ENCODE results near the gene CRHR1.

CRHR1 gene

DNA sequence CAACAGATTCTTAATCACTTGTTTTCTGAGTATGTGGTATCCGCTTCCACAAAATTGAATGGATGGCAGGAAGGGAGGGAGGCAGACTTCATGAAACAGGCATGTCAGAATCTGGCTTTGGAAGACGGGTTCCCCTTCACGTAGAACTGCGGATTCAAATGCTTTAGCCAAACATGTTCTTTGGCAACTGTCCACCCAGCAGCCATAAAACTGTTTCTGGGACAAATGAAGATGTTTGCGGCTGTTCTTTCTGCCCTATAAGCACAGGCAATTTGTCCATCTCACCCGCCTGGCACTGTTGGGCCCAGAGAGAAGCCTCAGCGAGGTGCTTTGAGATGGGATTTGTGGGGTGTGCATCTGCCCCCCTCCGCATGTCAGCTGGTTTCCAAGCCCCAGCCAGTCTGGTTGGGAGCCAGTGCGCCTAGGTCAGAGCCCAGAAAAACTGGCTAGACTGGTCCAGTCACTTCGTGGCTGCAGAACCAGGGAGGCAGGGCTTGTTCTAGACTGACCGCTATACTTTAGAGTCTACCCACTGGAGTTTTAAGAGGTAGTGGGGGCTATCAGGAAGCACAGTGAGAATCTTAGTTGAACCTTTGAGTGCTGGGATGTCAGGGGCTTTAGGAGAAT lies 6.3 kb downstream of the CRHR1 start:
- no peak for DNase-seq

DNA sequence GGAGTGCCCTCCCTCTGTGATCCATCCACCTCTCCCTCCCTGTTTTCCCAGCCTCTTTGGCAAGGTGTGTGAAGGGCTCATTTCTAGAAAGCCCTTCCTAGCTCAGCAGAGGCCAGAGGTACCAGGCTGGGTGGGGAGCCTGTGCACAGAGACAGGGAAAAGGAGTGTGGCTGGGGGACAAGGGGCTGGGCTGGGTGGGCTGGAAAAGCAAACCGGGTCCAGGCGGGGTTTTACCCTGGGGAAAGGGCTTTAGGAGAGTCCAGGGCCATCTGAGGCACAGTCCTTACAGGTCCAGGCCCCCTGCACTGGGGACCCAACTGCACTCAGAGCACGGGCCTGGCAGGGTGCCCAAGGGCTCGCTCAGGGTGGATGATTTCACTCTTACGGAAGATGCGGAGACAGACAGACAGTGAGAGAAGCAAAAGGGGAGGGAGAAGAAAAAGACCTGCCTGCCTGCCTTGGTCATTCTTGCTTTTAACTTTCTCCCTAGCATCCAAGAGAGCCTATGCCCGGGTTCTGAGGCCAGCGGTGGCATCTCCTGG lies 7.0 kb downstream of the CRHR1 start:
- no peak for DNase-seq

DNA sequence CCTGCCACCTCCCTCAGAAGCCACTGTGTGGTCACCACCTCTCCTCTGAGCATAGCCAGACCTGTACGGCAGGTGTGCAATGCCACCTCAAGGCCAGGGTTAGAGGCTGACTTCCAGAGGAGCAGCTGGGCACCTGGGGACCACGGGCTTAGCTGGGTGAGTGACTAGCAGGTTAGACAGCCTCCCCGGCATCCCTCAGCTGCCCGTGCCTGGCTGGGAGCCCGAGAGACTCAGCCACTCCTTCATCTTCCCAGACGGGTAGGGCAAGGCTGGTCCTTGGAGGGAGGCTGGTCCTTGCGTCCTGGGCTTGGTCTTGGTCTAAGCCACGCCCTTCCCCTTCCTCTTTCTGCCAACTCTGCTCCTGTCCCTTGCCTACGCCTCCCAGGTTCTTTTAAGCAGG lies 7.8 kb downstream of the CRHR1 start:
- DNase-seq: no peak

DNA sequence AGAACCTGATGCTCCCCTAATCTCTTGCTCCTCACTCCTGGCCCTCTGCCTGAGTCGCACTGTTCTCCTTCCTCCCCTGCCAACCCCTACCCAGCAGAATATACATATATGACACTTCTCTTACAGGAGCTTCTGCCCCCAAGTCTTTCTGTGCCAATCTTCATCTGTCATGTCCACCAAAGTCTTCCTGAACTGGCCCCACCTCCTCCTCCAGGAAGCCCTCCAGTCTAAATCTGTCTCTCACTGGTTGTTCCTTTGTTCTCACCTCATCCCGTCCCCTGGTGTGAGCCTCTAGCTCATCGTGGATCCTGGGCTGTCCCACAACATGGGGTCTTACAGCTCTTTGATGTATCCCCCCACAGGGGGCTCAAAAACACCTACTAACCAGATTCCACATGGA lies 8.3 kb downstream of the CRHR1 start:
- DNase-seq: no peak

DNA sequence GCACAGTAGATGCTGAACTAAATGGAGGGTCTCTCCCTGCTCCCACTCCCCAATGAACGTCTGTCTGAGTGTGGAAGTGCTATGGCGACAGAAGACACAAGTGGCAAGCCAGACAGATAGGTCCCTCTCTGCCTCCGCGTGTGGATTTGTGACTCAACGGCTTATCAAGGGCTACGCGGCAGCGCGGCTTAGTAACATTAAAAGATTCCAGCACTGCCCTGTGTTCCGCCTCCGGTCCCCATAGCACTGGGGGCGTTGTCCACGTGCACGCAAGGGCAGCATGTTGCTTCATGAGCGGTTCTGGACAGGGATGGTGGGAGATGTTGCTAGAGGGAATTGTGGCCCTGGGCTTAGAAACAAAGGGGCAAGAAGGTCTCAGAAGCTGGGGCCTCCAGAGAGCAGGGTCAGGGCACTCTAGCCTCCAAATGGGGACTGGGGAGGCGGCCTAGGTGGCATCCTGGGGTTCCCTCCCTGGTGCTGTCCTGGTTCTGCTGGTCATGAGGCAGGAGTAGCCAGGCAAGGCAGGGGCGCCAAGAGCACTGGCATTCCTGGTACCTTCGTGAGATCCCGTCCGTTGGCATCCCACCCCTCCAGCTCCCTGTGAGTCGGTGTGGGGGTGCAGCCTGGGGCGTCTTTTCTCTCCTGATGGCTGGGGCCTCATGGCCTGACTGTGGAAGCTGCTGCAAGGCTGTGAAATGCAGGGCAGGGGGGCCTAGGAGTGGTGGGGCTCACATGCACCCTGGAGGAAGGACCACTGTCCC lies 9.1 kb downstream of the CRHR1 start:
- DNase-seq: no peak

DNA sequence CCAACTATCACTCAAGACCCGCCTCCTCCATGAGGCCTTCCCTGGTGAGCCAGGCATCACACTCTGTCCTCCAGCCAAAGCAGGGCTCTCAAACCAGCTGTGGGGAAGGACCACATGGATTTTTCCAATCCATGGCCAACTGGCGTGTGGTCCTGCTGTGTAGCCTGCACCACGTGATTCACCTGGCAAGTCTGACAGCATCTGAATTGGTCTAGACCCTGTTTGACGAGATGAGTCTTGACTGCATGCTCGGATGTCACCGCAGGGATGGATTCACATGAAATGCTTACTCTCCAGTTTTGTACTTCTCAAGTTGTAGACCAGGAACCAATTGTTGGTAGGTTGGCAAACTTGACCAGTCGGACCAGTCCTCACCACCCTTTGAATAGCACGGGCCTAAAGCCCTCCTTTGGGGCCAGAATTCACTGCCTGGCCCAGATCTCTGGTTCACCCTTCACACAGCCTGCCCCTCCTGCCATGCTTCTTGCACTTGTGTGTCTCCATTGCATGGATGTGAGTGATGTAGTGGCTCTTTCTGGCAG lies 9.9 kb downstream of the CRHR1 start:
- DNase-seq: no peak

DNA sequence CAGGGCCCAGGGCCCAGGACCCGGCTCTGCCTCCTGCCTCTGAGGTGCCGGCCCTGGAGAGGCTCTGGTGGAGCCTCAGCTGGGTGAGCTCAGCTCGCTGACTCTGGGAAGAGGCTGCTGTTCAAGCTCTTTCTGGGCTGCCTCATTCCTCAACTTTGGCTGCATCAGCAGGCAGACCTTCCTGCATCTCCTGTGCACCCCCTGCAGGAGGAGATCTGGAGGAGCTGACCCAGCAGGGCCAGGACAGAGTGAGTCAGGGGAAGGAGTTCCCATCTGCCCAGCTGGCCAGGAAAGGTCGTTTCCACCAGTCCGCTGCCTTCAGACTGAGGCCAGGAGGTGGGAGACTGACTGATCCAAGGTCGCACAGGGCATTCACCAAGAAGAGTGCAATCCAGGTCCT lies 10.7 kb downstream of the CRHR1 start:
- no peak for DNase-seq

DNA sequence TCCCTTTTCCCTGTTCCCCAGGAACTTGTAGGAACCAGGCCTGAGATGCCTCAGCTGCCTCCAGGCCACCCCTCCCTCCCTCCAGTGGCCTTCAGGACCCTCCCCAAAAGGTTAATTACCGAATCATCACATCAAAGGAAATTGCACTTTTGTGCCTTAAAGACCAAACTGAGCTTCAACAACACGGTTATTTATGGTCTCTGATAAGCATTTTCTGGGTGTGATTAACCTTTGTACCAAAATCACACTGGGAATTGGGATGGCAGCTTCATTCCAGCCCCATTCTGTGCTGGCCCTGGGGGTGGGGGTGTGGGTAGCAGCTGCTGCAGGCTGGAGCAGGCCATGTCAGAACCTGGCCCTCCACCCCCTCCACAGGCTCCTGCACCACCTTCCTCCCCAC lies 16.7 kb downstream of the CRHR1 start:
- no peak for DNase-seq

DNA sequence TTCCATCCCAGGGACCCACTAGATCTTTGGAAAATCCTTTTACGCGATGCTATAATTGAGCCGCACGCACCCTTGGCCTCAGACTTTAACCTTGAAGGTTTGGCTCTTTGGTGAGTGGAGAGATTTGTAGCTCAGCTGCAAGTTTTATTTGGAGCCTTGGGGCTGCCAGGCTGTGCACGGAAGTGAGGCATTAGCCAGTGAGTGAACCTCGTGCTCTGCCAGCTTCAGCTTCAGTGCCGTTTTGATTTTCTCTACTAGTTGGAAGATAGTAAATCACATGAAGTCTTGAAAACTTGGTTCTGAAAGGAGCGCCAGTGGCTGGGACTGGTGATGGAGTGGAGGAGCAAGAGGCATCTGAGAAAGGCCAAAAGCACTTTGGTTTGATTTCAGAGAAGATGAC lies 17.3 kb downstream of the CRHR1 start:
- DNase-seq: no peak

DNA sequence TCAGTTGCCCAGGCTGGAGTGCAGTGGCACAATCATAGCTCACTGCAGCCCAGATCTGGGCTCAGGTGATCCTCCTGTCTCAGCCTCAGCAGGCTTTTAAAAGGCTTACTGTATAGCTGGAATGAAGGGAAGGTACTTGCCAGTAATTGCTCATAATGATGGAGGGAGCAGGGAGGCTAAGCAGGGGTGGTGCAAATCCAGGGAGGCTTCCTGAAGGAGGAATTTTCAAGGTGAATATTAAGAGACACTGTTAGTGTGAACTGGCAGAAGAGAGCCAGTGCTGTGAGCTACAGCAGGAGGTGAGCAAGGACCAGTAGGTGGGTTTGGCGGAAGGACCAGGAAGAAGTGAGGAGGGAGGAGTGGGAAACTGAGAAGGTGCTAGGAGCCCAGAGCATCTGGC lies 24.7 kb downstream of the CRHR1 start:
- no peak for DNase-seq

DNA sequence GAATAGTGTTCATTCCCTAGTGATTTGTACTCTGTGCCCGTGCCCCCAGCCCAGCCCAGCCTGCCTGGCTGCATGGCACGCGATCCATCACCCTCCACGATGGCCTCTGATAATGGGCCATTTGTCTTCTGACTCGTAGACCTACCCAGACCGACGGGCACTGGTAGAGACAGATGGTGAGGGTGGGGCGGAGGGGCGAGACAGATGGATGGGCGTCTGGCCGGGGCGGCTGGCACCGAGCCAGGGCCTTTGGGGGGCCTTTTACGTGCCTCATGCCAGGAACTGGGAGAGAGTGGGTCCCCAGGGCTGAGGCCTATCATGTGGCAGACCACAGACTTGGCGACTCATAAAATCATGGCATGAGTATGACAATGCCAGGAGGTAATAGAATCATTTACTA lies 25.4 kb downstream of the CRHR1 start:
- DNase-seq: no peak

DNA sequence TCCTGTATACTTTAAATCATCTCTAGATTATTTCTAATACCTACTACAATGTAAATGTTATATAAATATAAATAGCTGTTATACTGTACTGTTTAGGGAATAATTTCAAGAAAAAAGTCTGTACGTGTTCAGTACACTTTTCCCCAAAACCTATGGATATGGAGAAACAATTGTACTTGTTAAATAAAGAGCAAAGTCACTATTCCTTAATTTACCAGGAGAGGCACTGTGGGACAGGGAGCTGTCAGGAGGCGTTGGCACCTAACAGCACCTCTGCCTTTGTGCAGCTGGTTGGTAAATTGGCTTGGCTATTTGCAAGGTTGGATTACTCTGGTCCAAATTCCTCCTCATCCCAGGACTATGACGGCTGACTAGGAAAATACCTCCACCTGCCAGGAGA lies 28.0 kb downstream of the CRHR1 start:
- DNase-seq: no peak

DNA sequence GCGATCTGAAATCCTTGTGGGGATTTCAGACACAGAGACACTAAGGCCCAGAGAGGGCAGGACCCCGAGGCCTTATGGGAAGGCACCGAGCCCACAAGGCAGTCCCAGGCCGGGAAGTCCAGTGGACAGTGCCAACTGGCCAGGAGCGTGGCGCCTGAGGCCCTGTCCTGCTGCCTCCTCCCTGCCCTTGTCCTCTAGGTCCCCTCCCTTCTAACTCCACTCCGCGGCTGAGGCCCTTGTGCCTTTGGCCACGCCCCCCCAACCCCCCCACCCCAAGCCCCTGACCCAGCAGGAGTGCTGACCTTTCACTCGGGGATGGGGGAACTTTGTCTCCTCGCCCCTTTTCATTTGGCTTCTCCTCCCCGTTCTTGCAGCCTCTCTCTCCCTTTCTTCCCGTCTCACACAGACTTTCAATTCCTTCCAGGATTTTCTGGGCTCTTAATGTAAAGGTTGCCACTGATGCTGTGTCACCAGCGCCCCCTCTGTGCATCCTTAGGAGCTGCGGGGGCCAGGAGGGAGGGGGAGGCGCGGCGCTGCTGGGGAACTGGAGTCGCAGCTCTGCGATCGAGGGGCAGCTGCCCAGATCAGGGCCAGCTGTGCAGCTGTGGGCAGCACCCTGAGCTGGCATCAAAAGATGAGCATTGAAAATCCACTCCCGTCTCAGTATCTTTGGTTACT lies 29.1 kb downstream of the CRHR1 start:
- DNase-seq: no peak

DNA sequence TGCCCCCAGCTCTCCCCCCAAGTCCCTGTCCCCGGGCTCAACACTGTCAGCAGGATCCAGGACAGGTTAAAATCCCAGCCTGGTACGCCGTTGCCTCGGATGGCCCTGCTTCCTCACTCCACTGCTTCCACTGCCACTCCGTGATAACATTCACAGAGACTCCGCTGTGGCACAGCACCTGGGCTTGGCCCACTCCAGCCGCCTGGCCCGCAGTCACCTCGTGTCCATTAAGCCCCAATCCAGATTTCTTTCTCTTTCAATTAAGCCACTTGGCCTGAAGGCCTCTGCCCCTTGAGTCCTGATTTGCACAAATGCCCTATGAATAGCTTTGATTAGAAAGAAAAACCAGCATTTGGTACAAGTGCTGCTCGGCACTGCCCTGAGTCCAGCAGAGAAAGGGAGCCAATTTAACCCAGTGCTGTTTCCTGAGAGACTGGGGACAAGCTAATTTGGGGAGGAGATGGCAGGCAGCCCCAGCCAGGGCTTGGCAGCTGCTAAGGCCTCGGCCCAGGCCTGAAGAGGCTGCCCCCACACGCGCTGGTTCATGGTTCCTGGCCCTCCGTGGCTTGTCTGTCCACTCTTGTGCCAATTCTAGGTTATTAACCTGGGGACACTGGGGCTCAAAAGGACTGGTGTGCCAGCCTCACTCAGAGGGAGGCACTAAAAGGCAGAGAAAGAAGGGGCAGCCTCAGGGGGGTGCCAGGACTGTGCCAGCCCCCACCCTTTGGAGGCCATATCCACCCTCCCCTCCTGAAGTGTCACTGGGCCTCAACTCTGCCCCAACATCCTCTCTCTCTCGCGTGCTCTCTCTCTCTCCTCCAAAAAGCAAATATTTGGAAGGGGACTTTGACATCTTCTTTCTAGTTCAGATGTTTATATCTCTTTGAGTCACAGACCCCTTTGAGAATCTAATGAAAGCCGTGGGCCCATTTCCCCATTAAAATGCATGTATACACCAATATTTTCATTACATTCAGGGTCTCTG lies 30.8 kb downstream of the CRHR1 start:
- no peak for DNase-seq

DNA sequence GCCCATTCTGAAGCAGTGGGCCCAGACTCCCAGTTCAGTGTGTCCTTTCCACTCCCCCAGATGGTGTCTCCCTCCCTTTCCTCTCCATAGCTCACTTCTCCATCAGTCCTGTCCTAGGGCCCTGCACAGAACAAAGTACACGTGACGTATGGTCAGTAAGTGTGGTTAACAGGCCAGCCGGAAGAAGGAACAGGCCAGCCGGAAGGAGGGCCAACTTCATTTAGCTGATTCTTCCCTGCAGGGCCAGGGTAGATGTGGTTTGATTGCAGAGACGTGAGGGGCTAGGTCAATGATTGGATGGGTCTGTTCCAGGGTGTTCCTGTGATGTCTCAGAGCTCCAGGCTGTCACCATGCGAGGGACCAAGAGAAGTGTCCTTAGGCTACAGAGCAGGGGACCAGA lies 31.6 kb downstream of the CRHR1 start:
- no peak for DNase-seq

DNA sequence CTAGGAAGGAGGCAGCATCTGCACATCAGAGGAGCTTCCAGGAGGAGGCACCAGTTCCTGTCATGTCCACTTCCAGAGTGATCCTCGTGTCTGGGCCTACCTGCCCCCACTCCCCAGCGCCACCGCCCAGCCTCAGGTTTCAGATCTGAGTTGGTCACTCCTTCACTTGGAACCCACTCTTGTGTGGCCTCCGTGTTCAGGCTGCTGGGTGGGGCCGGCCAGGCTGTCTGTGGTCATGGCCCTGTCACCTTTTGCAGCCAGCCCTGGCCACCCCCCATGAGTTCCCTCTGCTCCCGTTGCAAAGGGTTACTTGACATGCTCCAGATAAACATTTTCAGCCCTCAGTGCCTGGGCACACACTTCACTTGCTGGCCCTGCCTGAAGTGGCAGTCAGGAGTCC lies 33.9 kb downstream of the CRHR1 start:
- no peak for DNase-seq

DNA sequence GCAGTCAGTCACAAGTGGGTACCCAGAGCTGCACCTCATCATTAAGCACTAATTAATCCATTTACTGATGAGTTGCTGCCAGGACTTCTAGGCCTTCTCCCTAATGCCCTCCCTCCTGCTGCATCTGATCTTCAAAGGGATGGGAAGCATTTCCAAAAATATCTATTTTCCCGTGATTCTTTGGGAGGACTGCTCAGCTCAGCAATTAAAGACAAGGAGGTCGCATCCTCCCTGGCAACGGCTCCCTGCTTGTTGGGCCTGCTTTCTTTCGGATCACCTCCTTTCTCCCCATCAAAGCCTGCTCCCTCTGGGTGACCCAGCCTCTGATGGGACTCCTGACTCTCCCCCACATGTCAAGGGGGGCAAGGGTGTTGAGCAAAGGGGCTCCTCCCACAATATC lies 34.6 kb downstream of the CRHR1 start:
- no peak for DNase-seq

DNA sequence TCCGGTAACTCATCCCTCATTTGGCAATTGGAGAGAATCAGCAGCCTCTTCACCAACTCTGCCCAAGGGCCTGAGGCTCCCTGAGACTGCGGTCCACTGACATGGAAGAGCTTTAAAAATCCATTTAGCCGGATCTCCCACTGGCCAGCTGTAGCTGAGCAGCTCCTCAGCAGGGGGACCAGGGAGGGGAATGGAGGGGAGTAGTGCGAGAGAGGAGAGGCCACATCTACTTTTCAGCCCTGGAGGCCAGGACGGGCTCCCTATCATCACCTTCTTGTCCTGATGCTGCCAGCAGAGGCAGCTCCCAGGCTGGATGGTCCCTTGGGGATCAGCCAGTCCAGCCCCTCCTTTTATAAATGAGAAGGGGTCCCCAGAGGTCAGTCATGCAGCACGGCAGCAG lies 35.5 kb downstream of the CRHR1 start:
- DNase-seq: no peak

DNA sequence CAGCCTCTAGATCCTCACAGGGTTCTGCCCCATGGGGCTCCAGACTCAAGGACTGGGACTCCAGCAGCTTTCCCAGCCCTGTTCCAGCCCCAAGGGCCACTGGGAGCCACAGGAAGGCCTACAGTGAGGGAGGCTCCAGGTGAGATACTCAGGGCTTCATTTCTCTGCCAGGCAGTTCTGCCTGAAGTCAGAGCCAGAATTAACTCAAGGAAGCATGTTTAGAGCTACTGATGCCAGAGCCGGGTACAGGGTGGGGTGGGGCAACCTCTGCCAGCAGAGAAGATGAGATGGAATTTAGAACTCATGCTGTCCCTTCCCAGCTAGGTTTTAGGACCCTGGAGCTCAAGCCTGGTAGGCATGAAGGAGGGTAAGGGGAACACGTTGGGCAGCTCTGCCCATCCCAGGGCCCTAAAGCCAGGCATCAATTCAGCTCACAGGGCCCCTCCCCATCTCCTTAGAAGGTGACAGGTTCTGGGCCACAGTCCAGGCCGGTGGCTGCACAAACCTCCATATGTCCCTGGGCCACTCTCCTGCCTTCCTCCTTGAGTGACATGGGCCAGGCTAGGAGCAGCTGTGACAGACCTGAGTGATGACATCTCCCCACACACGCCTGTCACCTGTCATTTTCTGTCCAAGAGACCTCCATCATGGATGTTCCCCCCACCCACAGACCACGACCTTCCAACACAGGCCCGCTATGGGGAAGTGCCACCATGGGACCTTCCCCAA lies 36.1 kb downstream of the CRHR1 start:
- DNase-seq: no peak

DNA sequence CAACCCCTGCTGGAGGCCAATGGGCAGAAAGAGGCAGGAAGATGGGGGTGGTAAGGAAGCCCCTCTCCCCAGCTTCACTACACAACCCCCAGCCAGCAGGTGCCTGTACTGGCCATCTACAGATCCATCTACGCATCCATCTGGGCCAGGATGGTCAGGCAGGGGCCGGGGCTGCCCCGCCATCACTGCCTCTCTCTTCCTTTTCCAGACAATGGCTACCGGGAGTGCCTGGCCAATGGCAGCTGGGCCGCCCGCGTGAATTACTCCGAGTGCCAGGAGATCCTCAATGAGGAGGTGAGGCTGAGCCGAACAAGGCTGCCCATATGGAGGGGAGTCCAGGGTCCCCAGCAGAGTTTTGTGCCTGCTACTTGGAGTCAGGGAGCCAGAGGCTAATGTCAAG lies 37.0 kb downstream of the CRHR1 start:
- DNase-seq: no peak

DNA sequence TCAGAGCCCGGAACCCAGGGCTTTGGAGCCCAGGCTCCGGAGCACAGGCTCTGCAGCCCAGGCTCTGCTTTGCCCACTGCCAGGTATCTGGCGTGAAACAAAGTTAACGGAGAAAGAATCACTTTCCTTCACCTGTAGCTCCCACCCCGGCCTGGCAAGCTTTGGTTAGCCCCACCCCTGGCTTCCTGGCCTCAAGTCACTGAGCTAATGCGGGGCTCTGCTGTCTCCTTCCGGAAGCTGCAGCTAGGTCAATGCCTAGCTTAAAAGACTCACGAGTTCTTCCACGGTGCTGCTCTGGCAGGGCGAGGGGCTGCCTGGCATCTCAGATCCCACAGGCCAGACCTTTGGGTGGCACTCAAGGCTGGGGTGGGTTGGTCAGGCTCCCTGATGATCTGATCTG lies 39.5 kb downstream of the CRHR1 start:
- peak in 1 of 2 donors; percentile 13 for DNase-seq

DNA sequence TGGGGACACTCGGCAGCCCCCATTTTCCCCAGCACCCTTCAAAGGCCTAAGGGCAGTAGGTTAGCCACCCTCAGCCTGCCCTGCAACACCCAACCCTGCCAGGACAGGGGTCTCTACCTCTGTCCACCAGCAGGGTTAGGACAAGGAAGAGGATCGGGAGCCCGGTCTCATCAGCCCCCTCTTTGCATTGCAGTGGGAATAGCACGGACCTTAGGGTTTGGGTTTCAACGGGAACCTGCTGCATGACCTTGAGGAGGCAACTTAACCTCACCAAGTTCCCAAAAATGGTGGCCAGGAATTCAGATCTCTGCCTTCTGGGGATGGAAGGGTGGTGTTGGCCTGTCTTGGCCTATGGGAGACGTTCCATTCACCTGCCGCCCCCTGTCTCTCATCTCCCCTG lies 40.4 kb downstream of the CRHR1 start:
- no peak for DNase-seq
